CD4-positive, alpha-beta T cell treated with Interleukin-2 at 100 ng/mL for 4 hours (primary cell): Measurements from ENCODE around the gene DCHS1.

Experiments
- DNase-seq: peaks from one replicate; pipeline ENCODE4 v3.0.0-alpha.2; 2020; ENCODE audit warnings: low spot score

The DCHS1 gene

GRCh38 chr11:6587360-6587953 is 68.2 kb downstream of the DCHS1 start:
- DNase-seq = no peak

- no peak for DNase-seq
These were observed 68.9 kb downstream of the DCHS1 start for GRCh38 chr11:6586434-6587359.

- DNase-seq = no peak
These were observed 71.1 kb downstream of the DCHS1 start for GRCh38 chr11:6584528-6584927.

- no peak for DNase-seq
These were observed 72.0 kb downstream of the DCHS1 start for GRCh38 chr11:6583584-6583983.

GRCh38 chr11:6579681-6580080 is 75.9 kb downstream of the DCHS1 start:
- DNase-seq = no peak

GRCh38 chr11:6578134-6578533 is 77.5 kb downstream of the DCHS1 start:
- no peak for DNase-seq

GRCh38 chr11:6576471-6577373 is 78.9 kb downstream of the DCHS1 start:
- no peak for DNase-seq

- no peak for DNase-seq
These were observed 80.5 kb downstream of the DCHS1 start for GRCh38 chr11:6574816-6575715.

GRCh38 chr11:6572215-6572614 is 83.4 kb downstream of the DCHS1 start:
- no peak for DNase-seq

GRCh38 chr11:6571434-6572008 is 84.1 kb downstream of the DCHS1 start:
- DNase-seq = no peak
